Heart right ventricle (tissue), 16 donors: ENCODE data around the gene C8G. TPM values are rescaled to one million over a fixed set of nuclear protein-coding genes. Genes with fewer than 3 reads are reported as not detected.

ENCODE experiments used
- ATAC-seq, 8 donors: fragments of 200-7000 bp; cut with Tn5 transposase; one replicate each; pipeline ENCODE4 v1.9.1; 2020; ENCODE audit warnings: mild to moderate bottlenecking in 8 of 8, moderate library complexity in 8 of 8, moderate number of reproducible peaks in 1 of 8
- DNase-seq, 2 donors: peaks; one replicate each; pipeline ENCODE4 v3.0.0-alpha.2; 2020
- H3K27ac ChIP-seq, 10 donors: fragments of 200-600 bp; sonication (generic) in 2 of 10; one replicate each; pipeline versions ENCODE4 v1.5.0 to v1.8.0; 2020 to 2022; ENCODE audit warnings: mild to moderate bottlenecking in 3 of 10
- H3K27me3 ChIP-seq, 7 donors: fragments of 200-600 bp; one replicate each; pipeline ENCODE4 v1.8.0; 2021 to 2022; ENCODE audit warnings: mild to moderate bottlenecking in 2 of 7
- H3K36me3 ChIP-seq, 9 donors: fragments of 200-600 bp; sonication (generic) in 1 of 9; one replicate each; pipeline versions ENCODE4 v1.5.0 to v1.8.0; 2020 to 2022; ENCODE audit warnings: mild to moderate bottlenecking in 2 of 9
- H3K4me1 ChIP-seq, 9 donors: fragments of 200-600 bp; sonication (generic) in 1 of 9; one replicate each; pipeline versions ENCODE4 v1.5.0 to v1.8.0; 2020 to 2022; ENCODE audit warnings: mild to moderate bottlenecking in 4 of 9
- H3K4me3 ChIP-seq, 10 donors: fragments of 200-600 bp; sonication (generic) in 2 of 10; one replicate each; pipeline versions ENCODE4 v1.5.0 to v1.8.0; 2020 to 2022; ENCODE audit warnings: mild to moderate bottlenecking in 7 of 10, moderate library complexity in 2 of 10
- H3K9me3 ChIP-seq, 11 donors: fragments of 200-600 bp in 10 of 11; sonication (generic) in 2 of 11; one replicate each; pipeline versions ENCODE4 v1.5.0 to v1.8.0; 2013 to 2022; ENCODE audit warnings: mild to moderate bottlenecking in 2 of 11, control low read depth in 1 of 11, moderate library complexity in 1 of 11
- WGBS, 2 donors: extraction: QIAGEN DNeasy Blood & Tissue Kit; methylation state at CpG; one replicate each; pipeline ENCODE4 v1.1.7; 2013; ENCODE audit warnings: inconsistent platforms in 1 of 2; 5-methylcytosine and 5-hydroxymethylcytosine counted together
- intact Hi-C, 10 donors: fragments of 100-400 bp; cut with DNase I; formaldehyde crosslinking; loops; one replicate each; pipeline versions ENCODE4 v1.11.1 to v1.14.2; 2022
- polyA plus RNA-seq, 2 donors: library from polyadenylated mRNA; stranded (reverse); fragments of 200-250 nt; gene quantifications; one replicate each; pipeline ENCODE4 v1.2.3, GENCODE V29; 2013
- total RNA-seq, 10 donors: library from RNA; stranded (reverse); fragmentation: NEBNext Ultra II Directional in 3 of 10; extraction: Animal tissue kit (Norgen Biotek cat#: 25700) in 3 of 10; gene quantifications; one replicate each; pipeline versions ENCODE4 v1.2.1 to v1.2.4, GENCODE V29; 2021 to 2023
- TF ChIP-seq, protein P1 (sequence below), 9 donors: fragments of 200-600 bp; sonication (generic) in 2 of 9; IDR thresholded peaks; one replicate each; pipeline versions ENCODE4 v1.5.0 to v1.8.0; 2021 to 2022; ENCODE audit warnings: antibody characterized with exemption in 9 of 9, mild to moderate bottlenecking in 5 of 9, moderate library complexity in 1 of 9
- donor health status: Arrhythmogenic right ventricular cardiomyopathy.
- donor health status: ischemic (EF 13 %, LVEDD 7.1; RV severe dilation, severe dysfunction).
- donor health status: healthy with polysubstance abuse.
- donor health status: DM: no; HTN: yes; CAD: no.
- donor health status: DM: no; HTN: no; CAD: no.
- donor health status: ischemic (EF 25% LVEDD 6.9; RV normal size, moderate dysfunction).
- donor health status: ischemic (EF 25% LVEDD 5.7; RV mildly dilated, moderate dysfunction).
- donor health status: healthy.
- donor health status: DM: yes; HTN: yes; CAD: no.
- donor health status: Ischemic cardiomyopathy.
- donor health status: ischemic (EF 35%, LVEDD 5.7; RV mildly dilated, moderate dysfunction).
- donor health status: nonischemic (EF 11% LVEDD 7.7; RV severe dilation, severe dysfunction).
- donor health status: DM: yes; HTN: yes; CAD: no.
- donor health status: PGD.
- donor health status: ischemic (EF 29% LVEDD 5.4; RV normal size, mild dysfunction).
- donor health status: nonischemic (EF 23%, LVEDD 6.1; RV moderate dilation, normal function).

The C8G gene
- total and polyA plus RNA-seq, 12 donors, result 1.2 to 10.0 (median 2.2) TPM

GRCh38 chr9:136926154-136926704 is 18.8 kb upstream of the C8G start:
- peaks cover 0 to 55% (median 4%) of the 10 kb centered on the region in 9 donors for H3K36me3 ChIP-seq
- 88 to 90% methylated on average over 9 of the region's 9 CpGs for WGBS, 2 donors
- H3K4me1 ChIP-seq, result peaks cover 32 to 90% (median 73%) of the 10 kb centered on the region in 9 donors
- intact Hi-C loops, result loop anchor here in 5 of 10 donors (5.0 to 10.0 kb wide), 3 partner anchors 39 to 79 kb away; partner anchors contain the start of genes PHPT1 (in 3 of the 5), TRAF2 (in 2 of the 5) and EDF1 (in 1 of the 5)
- H3K27ac ChIP-seq, result peak overlapping the region in 8 of 10 donors; percentile 55 to 83 (median 70)
- no peak for ATAC-seq
- no peaks in the 10 kb centered on the region for H3K27me3 ChIP-seq
- DNase-seq, result no peak
- TF ChIP-seq, protein P1, sequence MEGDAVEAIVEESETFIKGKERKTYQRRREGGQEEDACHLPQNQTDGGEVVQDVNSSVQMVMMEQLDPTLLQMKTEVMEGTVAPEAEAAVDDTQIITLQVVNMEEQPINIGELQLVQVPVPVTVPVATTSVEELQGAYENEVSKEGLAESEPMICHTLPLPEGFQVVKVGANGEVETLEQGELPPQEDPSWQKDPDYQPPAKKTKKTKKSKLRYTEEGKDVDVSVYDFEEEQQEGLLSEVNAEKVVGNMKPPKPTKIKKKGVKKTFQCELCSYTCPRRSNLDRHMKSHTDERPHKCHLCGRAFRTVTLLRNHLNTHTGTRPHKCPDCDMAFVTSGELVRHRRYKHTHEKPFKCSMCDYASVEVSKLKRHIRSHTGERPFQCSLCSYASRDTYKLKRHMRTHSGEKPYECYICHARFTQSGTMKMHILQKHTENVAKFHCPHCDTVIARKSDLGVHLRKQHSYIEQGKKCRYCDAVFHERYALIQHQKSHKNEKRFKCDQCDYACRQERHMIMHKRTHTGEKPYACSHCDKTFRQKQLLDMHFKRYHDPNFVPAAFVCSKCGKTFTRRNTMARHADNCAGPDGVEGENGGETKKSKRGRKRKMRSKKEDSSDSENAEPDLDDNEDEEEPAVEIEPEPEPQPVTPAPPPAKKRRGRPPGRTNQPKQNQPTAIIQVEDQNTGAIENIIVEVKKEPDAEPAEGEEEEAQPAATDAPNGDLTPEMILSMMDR (IDR thresholded peaks at IDR 0.05), result peak in 1 of 9 donors; percentile 3
- no peak overlapping the region for H3K4me3 ChIP-seq
- no peaks in the 10 kb centered on the region for H3K9me3 ChIP-seq

- ATAC-seq (no peak), DNase-seq (no peak)
- 96% methylated on average over 13 of the region's 13 CpGs for WGBS, 2 donors
- Histone ChIP-seq H3K27me3 (no peaks in the 10 kb centered on the region), H3K27ac (peak overlapping the region in 1 of 10 donors; percentile 55), H3K4me1 (peaks cover 29 to 85% (median 70%) of the 10 kb centered on the region in 9 donors), H3K4me3 (no peak overlapping the region), H3K9me3 (peaks cover 0 to 4% (median 0%) of the 10 kb centered on the region in 11 donors), H3K36me3 (peaks cover 0 to 50% (median 4%) of the 10 kb centered on the region in 9 donors)
- TF ChIP-seq, protein P1 (IDR thresholded peaks at IDR 0.05), result no peak
- intact Hi-C loops, result loop anchor here in 5 of 10 donors (5.0 to 10.0 kb wide), 3 partner anchors 39 to 79 kb away; partner anchors contain the start of genes PHPT1 (in 3 of the 5), TRAF2 (in 2 of the 5) and EDF1 (in 1 of the 5)
Observed at GRCh38 chr9:136926749-136927148, 18.3 kb upstream of the C8G start.

GRCh38 chr9:136927343-136928271 is 17.4 kb upstream of the C8G start:
- intact Hi-C loops, result loop anchor here in 5 of 10 donors (5.0 to 10.0 kb wide), 3 partner anchors 40 to 80 kb away; partner anchors contain the start of genes PHPT1 (in 3 of the 5), TRAF2 (in 2 of the 5) and EDF1 (in 1 of the 5)
- H3K27ac ChIP-seq, result peak overlapping the region; percentile 43 to 91 (median 84)
- H3K4me1 ChIP-seq, result peaks cover 23 to 79% (median 65%) of the 10 kb centered on the region in 9 donors
- H3K9me3 ChIP-seq, result peaks cover 0 to 4% (median 0%) of the 10 kb centered on the region in 11 donors
- peak overlapping the region in 4 of 10 donors; percentile 2 to 14 (median 10) for H3K4me3 ChIP-seq
- TF ChIP-seq, protein P1 (IDR thresholded peaks at IDR 0.05), result no peak
- H3K27me3 ChIP-seq, result no peaks in the 10 kb centered on the region
- WGBS, 2 donors, result 68 to 69% methylated on average over 23 of the region's 23 CpGs
- ATAC-seq (peak in 4 of 8 donors; percentile 21 to 45 (median 39)), DNase-seq (no peak)
- H3K36me3 ChIP-seq, result peaks cover 0 to 44% (median 4%) of the 10 kb centered on the region in 9 donors

DNA sequence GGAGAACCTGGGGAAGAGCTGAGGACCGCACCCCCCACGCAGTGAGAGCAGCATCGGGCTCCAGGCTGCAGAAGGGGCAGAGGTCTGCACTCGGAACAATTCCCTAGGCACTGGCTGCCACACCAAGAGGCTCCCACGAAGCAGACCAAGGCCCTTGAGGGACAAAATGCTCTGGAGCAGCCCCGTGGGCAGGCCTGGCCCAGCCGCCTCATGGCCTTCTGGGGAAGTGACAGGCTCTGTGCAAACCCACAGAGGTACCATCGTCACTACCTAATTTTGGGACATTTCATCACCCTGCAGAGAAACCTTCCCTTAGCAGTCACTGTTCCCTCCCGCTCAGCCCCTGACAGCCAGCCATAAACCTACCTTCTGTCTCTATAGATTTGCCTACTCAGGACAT is 16.5 kb upstream of the C8G start:
- DNase-seq (peak; percentile 42 to 70), ATAC-seq (peak; percentile 63 to 93 (median 84))
- Histone ChIP-seq H3K9me3 (peaks cover 0 to 4% (median 0%) of the 10 kb centered on the region in 11 donors), H3K36me3 (peaks cover 0 to 40% (median 4%) of the 10 kb centered on the region in 9 donors), H3K4me3 (peak overlapping the region in 4 of 10 donors; percentile 8 to 14 (median 12)), H3K27me3 (no peaks in the 10 kb centered on the region), H3K27ac (peak overlapping the region; percentile 43 to 91 (median 84)), H3K4me1 (peaks cover 19 to 69% (median 58%) of the 10 kb centered on the region in 9 donors)
- intact Hi-C loops, result loop anchor here in 5 of 10 donors (5.0 to 10.0 kb wide), 3 partner anchors 41 to 81 kb away; partner anchors contain the start of genes PHPT1 (in 3 of the 5), TRAF2 (in 2 of the 5) and EDF1 (in 1 of the 5)
- TF ChIP-seq, protein P1 (IDR thresholded peaks at IDR 0.05), result peak in 5 of 9 donors; percentile 6 to 43 (median 22)
- WGBS, 2 donors, result 47 to 60% methylated on average over 9 of the region's 9 CpGs
